Activated CD4-positive, alpha-beta T cell treated with anti-CD3 and anti-CD28 coated beads, Interleukin-2, amount 10 ng/mL, durations not matched to agents 24 days and 14 days (primary cell): ENCODE measurements around the gene OAF. TPM values are rescaled to one million over a fixed set of nuclear protein-coding genes. Genes with fewer than 3 reads are reported as not detected.
"Not testable (repeated sequence)": the region's sequence is repeated elsewhere in the genome, so short reads cannot be mapped to it uniquely, and the experiment has no call there.

Source experiments
- DNase-seq: peaks from one replicate; pipeline ENCODE4 v3.0.0; 2022
- H3K27ac Mint-ChIP-seq: one replicate; pipeline ENCODE4 v1.8.0; 2022; ENCODE audit warnings: mild to moderate bottlenecking, mixed read lengths
- H3K27me3 Mint-ChIP-seq: one replicate; pipeline ENCODE4 v1.8.0; 2022; ENCODE audit warnings: mixed read lengths
- H3K36me3 Mint-ChIP-seq: one replicate; pipeline ENCODE4 v1.8.0; 2022; ENCODE audit warnings: low read depth, mild to moderate bottlenecking, mixed read lengths
- H3K4me1 Mint-ChIP-seq: one replicate; pipeline ENCODE4 v1.8.0; 2021; ENCODE audit warnings: mixed read lengths
- H3K4me3 Mint-ChIP-seq: one replicate; pipeline ENCODE4 v1.8.0; 2022; ENCODE audit warnings: mild to moderate bottlenecking, moderate library complexity, mixed read lengths
- H3K9me3 Mint-ChIP-seq: one replicate; pipeline ENCODE4 v1.8.0; 2021; ENCODE audit warnings: mixed read lengths
- intact Hi-C: fragments of 100-400 bp; cut with micrococcal nuclease; formaldehyde crosslinking; loops from one replicate; pipeline ENCODE4 v1.15.1; 2023
- total RNA-seq: library from RNA; stranded (reverse); gene quantifications from 2 replicates; pipeline ENCODE4 v1.2.3, GENCODE V29; 2022

Gene OAF
- total RNA-seq, 1 donor from 2014 or later = 2.3 TPM

- no peak for DNase-seq
- Mint-ChIP-seq H3K27me3 (peaks cover 16% of the 10 kb centered on the region), H3K36me3 (no peaks in the 10 kb centered on the region), H3K4me3 (no peak overlapping the region), H3K4me1 (no peaks in the 10 kb centered on the region), H3K27ac (no peak overlapping the region), H3K9me3 (no peaks in the 10 kb centered on the region)
- intact Hi-C loops = no loop called here
Observed at GRCh38 chr11:120179057-120179672, 31.7 kb upstream of the OAF start.

GRCh38 chr11:120180063-120180462 lies 30.8 kb upstream of the OAF start:
- DNase-seq, H3K4me1 Mint-ChIP-seq, H3K9me3 Mint-ChIP-seq, H3K27ac Mint-ChIP-seq, H3K36me3 Mint-ChIP-seq, intact Hi-C loops, H3K4me3 Mint-ChIP-seq: not testable (repeated sequence)
- H3K27me3 Mint-ChIP-seq = peaks cover 12% of the 10 kb centered on the region

- no peaks in the 10 kb centered on the region for H3K4me1 Mint-ChIP-seq
- no peak overlapping the region for H3K4me3 Mint-ChIP-seq
- H3K9me3 Mint-ChIP-seq = no peaks in the 10 kb centered on the region
- peaks cover 13% of the 10 kb centered on the region for H3K27me3 Mint-ChIP-seq
- DNase-seq = no peak
- no peaks in the 10 kb centered on the region for H3K36me3 Mint-ChIP-seq
- no peak overlapping the region for H3K27ac Mint-ChIP-seq
- intact Hi-C loops = no loop called here
Observed at GRCh38 chr11:120180551-120181232, 30.1 kb upstream of the OAF start.

- Mint-ChIP-seq H3K9me3 (no peaks in the 10 kb centered on the region), H3K4me3 (no peak overlapping the region), H3K27ac (no peak overlapping the region), H3K36me3 (no peaks in the 10 kb centered on the region), H3K27me3 (peaks cover 10% of the 10 kb centered on the region), H3K4me1 (peaks cover 5% of the 10 kb centered on the region)
- no peak for DNase-seq
- intact Hi-C loops = no loop called here
Observed at GRCh38 chr11:120181376-120181975, 29.4 kb upstream of the OAF start.

GRCh38 chr11:120182372-120182771 lies 28.5 kb upstream of the OAF start:
- Mint-ChIP-seq H3K27ac (no peak overlapping the region), H3K9me3 (no peaks in the 10 kb centered on the region), H3K4me1 (peaks cover 12% of the 10 kb centered on the region), H3K27me3 (peaks cover 12% of the 10 kb centered on the region), H3K36me3 (no peaks in the 10 kb centered on the region), H3K4me3 (no peak overlapping the region)
- no peak for DNase-seq
- intact Hi-C loops = no loop called here

- DNase-seq = no peak
- H3K4me1 Mint-ChIP-seq = peaks cover 12% of the 10 kb centered on the region
- no peaks in the 10 kb centered on the region for H3K36me3 Mint-ChIP-seq
- H3K9me3 Mint-ChIP-seq = no peaks in the 10 kb centered on the region
- intact Hi-C loops = no loop called here
- H3K4me3 Mint-ChIP-seq = no peak overlapping the region
- peaks cover 12% of the 10 kb centered on the region for H3K27me3 Mint-ChIP-seq
- H3K27ac Mint-ChIP-seq = no peak overlapping the region
Observed at GRCh38 chr11:120182790-120183491, 27.9 kb upstream of the OAF start.

- DNase-seq = no peak
- Mint-ChIP-seq H3K36me3 (no peaks in the 10 kb centered on the region), H3K9me3 (no peaks in the 10 kb centered on the region), H3K4me1 (peaks cover 12% of the 10 kb centered on the region), H3K4me3 (no peak overlapping the region), H3K27me3 (peaks cover 12% of the 10 kb centered on the region), H3K27ac (no peak overlapping the region)
- intact Hi-C loops = no loop called here
Observed at GRCh38 chr11:120183701-120184141, 27.1 kb upstream of the OAF start.

GRCh38 chr11:120184371-120184945 lies 26.4 kb upstream of the OAF start:
- Mint-ChIP-seq H3K27ac (no peak overlapping the region), H3K36me3 (no peaks in the 10 kb centered on the region)
- no peak for DNase-seq

GRCh38 chr11:120184946-120185705 lies 25.7 kb upstream of the OAF start:
- Mint-ChIP-seq H3K27me3 (peaks cover 12% of the 10 kb centered on the region), H3K4me3 (no peak overlapping the region), H3K9me3 (no peaks in the 10 kb centered on the region), H3K36me3 (no peaks in the 10 kb centered on the region), H3K4me1 (peaks cover 12% of the 10 kb centered on the region), H3K27ac (no peak overlapping the region)
- no peak for DNase-seq
- intact Hi-C loops = no loop called here

More at GRCh38 chr11:120184371-120184945, 26.4 kb upstream of the OAF start:
- intact Hi-C loops = no loop called here
- Mint-ChIP-seq H3K27me3 (peaks cover 12% of the 10 kb centered on the region), H3K4me3 (no peak overlapping the region), H3K9me3 (no peaks in the 10 kb centered on the region), H3K4me1 (peaks cover 12% of the 10 kb centered on the region)

- H3K4me3 Mint-ChIP-seq = no peak overlapping the region
- peaks cover 12% of the 10 kb centered on the region for H3K4me1 Mint-ChIP-seq
- no peak for DNase-seq
- H3K27ac Mint-ChIP-seq = no peak overlapping the region
- H3K27me3 Mint-ChIP-seq = peaks cover 12% of the 10 kb centered on the region
- no peaks in the 10 kb centered on the region for H3K36me3 Mint-ChIP-seq
- intact Hi-C loops = no loop called here
- no peaks in the 10 kb centered on the region for H3K9me3 Mint-ChIP-seq
Observed at GRCh38 chr11:120185706-120186455, 25.0 kb upstream of the OAF start.

- intact Hi-C loops = no loop called here
- peak overlapping the region; percentile 43 for H3K27ac Mint-ChIP-seq
- H3K27me3 Mint-ChIP-seq = peaks cover 12% of the 10 kb centered on the region
- peaks cover 12% of the 10 kb centered on the region for H3K4me1 Mint-ChIP-seq
- H3K4me3 Mint-ChIP-seq = peak overlapping the region; percentile 9
- no peaks in the 10 kb centered on the region for H3K9me3 Mint-ChIP-seq
- H3K36me3 Mint-ChIP-seq = no peaks in the 10 kb centered on the region
- DNase-seq = no peak
Observed at GRCh38 chr11:120186456-120186773, 24.4 kb upstream of the OAF start.

GRCh38 chr11:120186774-120187591 lies 23.8 kb upstream of the OAF start:
- Mint-ChIP-seq H3K27ac (peak overlapping the region; percentile 43), H3K36me3 (no peaks in the 10 kb centered on the region), H3K4me3 (peak overlapping the region; percentile 9), H3K4me1 (peaks cover 12% of the 10 kb centered on the region), H3K9me3 (no peaks in the 10 kb centered on the region), H3K27me3 (peaks cover 12% of the 10 kb centered on the region)
- intact Hi-C loops = no loop called here
- no peak for DNase-seq
